HepG2 (cell line): ENCODE results near the gene CNOT10. TPM values are rescaled to one million over a fixed set of nuclear protein-coding genes. Genes with fewer than 3 reads are reported as not detected.

ENCODE experiments used
- BATF2 ChIP-seq: sonication (generic); formaldehyde crosslinking; IDR thresholded peaks from 2 replicates; pipeline ENCODE4 v1.8.0; 2022; ENCODE audit warnings: mild to moderate bottlenecking, missing genetic modification reagents, moderate library complexity
- CEBPG ChIP-seq: IDR thresholded peaks from 2 replicates; pipeline ENCODE4 v1.6.1; 2016
- GLI4 ChIP-seq: sonication (generic); formaldehyde crosslinking; IDR thresholded peaks from 2 replicates; pipeline ENCODE4 v1.5.1; 2020; ENCODE audit warnings: missing genetic modification reagents, mild to moderate bottlenecking, moderate library complexity, borderline replicate concordance
- MAFK ChIP-seq, 2 experiments: IDR thresholded peaks in 1 of 2; conservative IDR thresholded peaks in 1 of 2; 2 replicates each; pipeline ENCODE4 v1.6.1; 2011; ENCODE audit warnings: improper control_type of control experiment in 2 of 2, low read length in 2 of 2
- MEIS2 ChIP-seq: sonication (generic); formaldehyde crosslinking; IDR thresholded peaks from 2 replicates; pipeline ENCODE4 v1.9.0; 2021; ENCODE audit warnings: mild to moderate bottlenecking, missing genetic modification reagents
- NFKB2 ChIP-seq: sonication (generic); formaldehyde crosslinking; IDR thresholded peaks from 2 replicates; pipeline ENCODE4 v1.4.0; 2020; ENCODE audit warnings: missing genetic modification reagents, borderline replicate concordance
- PRDM15 ChIP-seq: sonication (generic); formaldehyde crosslinking; IDR thresholded peaks from 2 replicates; pipeline ENCODE4 v1.4.0; 2020; ENCODE audit warnings: missing genetic modification reagents
- RXRB ChIP-seq: IDR thresholded peaks from 2 replicates; pipeline ENCODE4 v1.6.1; 2016; ENCODE audit warnings: borderline replicate concordance, missing genetic modification reagents, missing compliant biosample characterization
- SALL2 ChIP-seq: sonication (generic); formaldehyde crosslinking; IDR thresholded peaks from 2 replicates; pipeline ENCODE4 v1.8.1; 2023; ENCODE audit warnings: mild to moderate bottlenecking, missing genetic modification reagents, inconsistent platforms
- SIN3B ChIP-seq: fragments of 150-350 bp; IDR thresholded peaks from 2 replicates; pipeline ENCODE4 v1.6.1; 2014; ENCODE audit warnings: low read length
- SIX1 ChIP-seq: sonication (generic); formaldehyde crosslinking; IDR thresholded peaks from 2 replicates; pipeline ENCODE4 v1.4.0; 2020; ENCODE audit warnings: missing genetic modification reagents, borderline replicate concordance
- SRSF9 ChIP-seq: fragments of 200-400 bp; formaldehyde crosslinking; IDR thresholded peaks from 2 replicates; pipeline ENCODE4 v1.6.1; 2018; ENCODE audit warnings: borderline replicate concordance, mild to moderate bottlenecking, low read depth, low read length; ENCODE audit not compliant: insufficient read depth, poor library complexity, severe bottlenecking
- TCF7 ChIP-seq: sonication (generic); IDR thresholded peaks from 2 replicates; pipeline ENCODE4 v1.6.1; 2016; ENCODE audit warnings: antibody characterized with exemption, low read depth
- ZBTB3 ChIP-seq: sonication (generic); formaldehyde crosslinking; IDR thresholded peaks from 2 replicates; pipeline ENCODE4 v1.4.0; 2020; ENCODE audit warnings: low read depth, mild to moderate bottlenecking, moderate library complexity, missing genetic modification reagents, borderline replicate concordance
- ZBTB34 ChIP-seq: sonication (generic); formaldehyde crosslinking; IDR thresholded peaks from 2 replicates; pipeline ENCODE4 v1.8.0; 2022; ENCODE audit warnings: mild to moderate bottlenecking, missing genetic modification reagents
- ZBTB43 ChIP-seq: sonication (generic); formaldehyde crosslinking; conservative IDR thresholded peaks from 2 replicates; pipeline ENCODE4 v1.4.0; 2020; ENCODE audit warnings: missing genetic modification reagents
- ZNF121 ChIP-seq: sonication (generic); formaldehyde crosslinking; IDR thresholded peaks from 2 replicates; pipeline ENCODE4 v1.5.0; 2020; ENCODE audit warnings: mild to moderate bottlenecking, missing genetic modification reagents
- ZNF337 ChIP-seq: sonication (generic); formaldehyde crosslinking; IDR thresholded peaks from 2 replicates; pipeline ENCODE4 v1.5.1; 2020; ENCODE audit warnings: missing genetic modification reagents, low read depth, mild to moderate bottlenecking, borderline replicate concordance
- ZNF670 ChIP-seq: sonication (generic); formaldehyde crosslinking; IDR thresholded peaks from 2 replicates; pipeline ENCODE4 v1.8.0; 2022; ENCODE audit warnings: mild to moderate bottlenecking, missing genetic modification reagents, borderline replicate concordance
- ZNF790 ChIP-seq: sonication (generic); formaldehyde crosslinking; IDR thresholded peaks from 2 replicates; pipeline ENCODE4 v1.8.0; 2022; ENCODE audit warnings: missing genetic modification reagents, mild to moderate bottlenecking, borderline replicate concordance
- ZNF878 ChIP-seq: sonication (generic); formaldehyde crosslinking; IDR thresholded peaks from 2 replicates; pipeline ENCODE4 v1.8.1; 2023; ENCODE audit warnings: mild to moderate bottlenecking, missing genetic modification reagents, moderate library complexity
- polyA plus RNA-seq, 8 experiments: library from polyadenylated mRNA; depleted of rRNA in 3 of 8; stranded (reverse) in 7 of 8; unstranded in 1 of 8; fragments of >200 nt; fragmentation: Illumina TruSeq in 4 of 8; extraction: Trizol in 4 of 8; gene quantifications; 2 replicates each; pipeline versions ENCODE4 v1.2.1 to v1.2.3, GENCODE V29; 2011 to 2016; ENCODE audit warnings: low read depth in 4 of 8, missing spikeins in 1 of 8, mixed read lengths in 1 of 8; ENCODE audit not compliant: insufficient read depth in 1 of 8
- total RNA-seq, 5 experiments: library from RNA; depleted of rRNA; stranded (reverse); fragments of >200 nt; fragmentation: Illumina TruSeq; extraction: Trizol; gene quantifications; 2 replicates each; pipeline ENCODE4 v1.2.3, GENCODE V29; 2016; ENCODE audit warnings: low read depth in 1 of 5

Gene CNOT10
- total and polyA plus RNA-seq, 2 of the 13 experiments (the other 11 are each of a cell fraction or from before 2014, with no cell fraction given) = 21.2 to 34.1 TPM

- TF ChIP-seq ZNF790 (CRISPR knock-in tag) (no peak), GLI4 (no peak), MEIS2 (CRISPR knock-in tag) (no peak), ZBTB34 (no peak), ZNF878 (CRISPR knock-in tag) (no peak; the same call in 1 of the 2 replicates), SIN3B (no peak), ZNF337 (CRISPR knock-in tag) (no peak), CEBPG (CRISPR knock-in tag) (0 out of 2 replicates have a peak, but pooled peaks have one; percentile 9), PRDM15 (CRISPR knock-in tag) (no peak), NFKB2 (no peak), ZNF121 (no peak), RXRB (CRISPR knock-in tag) (no peak), SALL2 (CRISPR knock-in tag) (0 out of 2 replicates have a peak, but pooled peaks have one; percentile 3), ZBTB3 (CRISPR knock-in tag) (no peak), TCF7 (no peak), BATF2 (CRISPR knock-in tag) (no peak), ZBTB43 (CRISPR knock-in tag) (no peak; the same call in 1 of the 2 replicates), SRSF9 (no peak), SIX1 (CRISPR knock-in tag) (no peak), ZNF670 (CRISPR knock-in tag) (0 out of 2 replicates have a peak, but pooled peaks have one; percentile 63), MAFK (conservative IDR thresholded peaks at IDR 0.05 in 1 of 2, IDR thresholded peaks at IDR 0.05 in 1 of 2; ENCODE audit: low read length in 2 of 2) (peak; percentile 39 to 56; a peak in 3 of 4 replicates)
Measured at GRCh38 chr3:32780071-32780734, 95.2 kb downstream of the CNOT10 start (continued).
